Endothelial cell of umbilical vein (primary cell): ENCODE results near the gene KDR. TPM values are rescaled to one million over a fixed set of nuclear protein-coding genes. Genes with fewer than 3 reads are reported as not detected.

Experiments
- BruUV-seq: library from RNA; stranded (reverse); fragments of 400-500 nt; replicated peaks from 2 replicates; lab custom pipeline; 2021; lab: Mats Ljungman, UMichigan
- CTCF ChIA-PET: fragments of 300-600, 350-600 bp; sonication (Branson Sonifier 250); formaldehyde crosslinking; loops from one replicate; lab custom pipeline; 2021; ENCODE audit warnings: antibody characterized with exemption, inconsistent platforms; lab: Charles Lee
- POLR2A ChIA-PET: fragments of 300-600, 350-600 bp; sonication (Branson Sonifier 250); formaldehyde crosslinking; loops from one replicate; lab custom pipeline; 2021; ENCODE audit warnings: antibody characterized with exemption, inconsistent platforms; lab: Charles Lee
- DNase-seq: peaks from one replicate; pipeline ENCODE4 v3.0.0-alpha.2; 2011; ENCODE audit warnings: low read depth, low spot score
- FAIRE-seq: peaks from 2 replicates; lab custom pipeline; 2011; peaks lifted over from hg19 to GRCh38; lab: Jason Lieb, UNC
- H2AFZ ChIP-seq: 2 replicates; pipeline ENCODE4 v1.6.0; 2012; ENCODE audit warnings: low read depth, low read length, control low read depth, inconsistent platforms
- H3K27ac ChIP-seq: 2 replicates; pipeline ENCODE4 v1.5.1; 2011; ENCODE audit warnings: low read depth, mild to moderate bottlenecking, control low read depth, low read length, moderate library complexity; ENCODE audit not compliant: insufficient read depth
- H3K27me3 ChIP-seq, 2 experiments: 2 replicates each; pipeline versions ENCODE4 v1.6.0 to v1.6.1; 2011; ENCODE audit warnings: low read length in 2 of 2, mixed read lengths in 1 of 2; ENCODE audit not compliant: control insufficient read depth in 2 of 2, insufficient read depth in 2 of 2
- H3K36me3 ChIP-seq, 2 experiments: 2 replicates in 1 of 2; 3 replicates in 1 of 2; pipeline ENCODE4 v1.5.1; 2011; ENCODE audit warnings: low read length in 2 of 2, mild to moderate bottlenecking in 1 of 2, moderate library complexity in 1 of 2; ENCODE audit not compliant: control insufficient read depth in 2 of 2, insufficient read depth in 2 of 2; ENCODE audit errors: extremely low read depth in 1 of 2
- H3K4me1 ChIP-seq: 3 replicates; pipeline ENCODE4 v1.5.1; 2011; ENCODE audit warnings: mild to moderate bottlenecking, low read length; ENCODE audit not compliant: control insufficient read depth, insufficient read depth; ENCODE audit errors: extremely low read depth
- H3K4me2 ChIP-seq: 2 replicates; pipeline ENCODE4 v1.6.1; 2011; ENCODE audit warnings: low read length, control low read depth, mixed read lengths; ENCODE audit not compliant: insufficient read depth
- H3K4me3 ChIP-seq, 3 experiments: fragments of 200-600 bp in 1 of 3; sonication (generic), shearing (Covaris generic) in 1 of 3; replicated peaks in 1 of 3; 2 replicates each; pipeline ENCODE4 v1.5.1; 2011 to 2016; ENCODE audit warnings: control low read depth in 3 of 3, low read length in 3 of 3, mild to moderate bottlenecking in 2 of 3, inconsistent platforms in 1 of 3, low read depth in 1 of 3, moderate library complexity in 1 of 3; ENCODE audit not compliant: insufficient read depth in 1 of 3
- H3K79me2 ChIP-seq: 2 replicates; pipeline ENCODE4 v1.6.0; 2012; ENCODE audit warnings: low read length, inconsistent platforms; ENCODE audit not compliant: control insufficient read depth, insufficient read depth
- H3K9ac ChIP-seq: replicated peaks from 2 replicates; pipeline ENCODE3; 2011; ENCODE audit warnings: low read length, control low read depth; ENCODE audit not compliant: insufficient read depth; ENCODE audit errors: extremely low read depth
- H3K9me1 ChIP-seq: replicated peaks from 3 replicates; pipeline ENCODE4 v1.6.0; 2011; ENCODE audit warnings: mild to moderate bottlenecking, low read length; ENCODE audit not compliant: control insufficient read depth, insufficient read depth; ENCODE audit errors: extremely low read depth
- H3K9me3 ChIP-seq: replicated peaks from 2 replicates; pipeline ENCODE4 v1.5.1; 2012; ENCODE audit warnings: low read length, inconsistent platforms; ENCODE audit not compliant: control insufficient read depth, insufficient read depth
- H4K20me1 ChIP-seq: replicated peaks from 2 replicates; pipeline ENCODE3; 2011; ENCODE audit warnings: mild to moderate bottlenecking, low read length; ENCODE audit not compliant: control insufficient read depth, insufficient read depth; ENCODE audit errors: extremely low read depth
- CTCF ChIP-seq, 2 donors: IDR thresholded peaks; 1 replicate in 1 of 2; 2 replicates in 1 of 2; pipeline ENCODE4 v1.5.1; 2011; ENCODE audit warnings: low read length in 2 of 2, mild to moderate bottlenecking in 2 of 2, moderate library complexity in 2 of 2, control low read depth in 1 of 2, inconsistent platforms in 1 of 2, low read depth in 1 of 2; ENCODE audit not compliant: insufficient read depth in 1 of 2; ENCODE audit errors: extremely low read depth in 1 of 2
- EZH2 ChIP-seq: IDR thresholded peaks from 2 replicates; pipeline ENCODE4 v1.6.1; 2012; ENCODE audit warnings: borderline replicate concordance, low read depth, mild to moderate bottlenecking, moderate library complexity, low read length, inconsistent platforms; ENCODE audit not compliant: severe bottlenecking
- FOS ChIP-seq: IDR thresholded peaks from 2 replicates; pipeline ENCODE4 v1.6.1; 2011; ENCODE audit warnings: mild to moderate bottlenecking, low read length, moderate library complexity, borderline replicate concordance; ENCODE audit not compliant: insufficient read depth
- GATA2 ChIP-seq: IDR thresholded peaks from 2 replicates; pipeline ENCODE4 v1.7.0; 2011; ENCODE audit warnings: low read depth, mild to moderate bottlenecking, moderate library complexity, mixed read lengths, low read length; ENCODE audit not compliant: insufficient read length, insufficient read depth
- JUN ChIP-seq: IDR thresholded peaks from 2 replicates; pipeline ENCODE4 v1.6.1; 2011; ENCODE audit warnings: borderline replicate concordance, low read depth; ENCODE audit not compliant: insufficient read length, insufficient read depth
- MYC ChIP-seq: IDR thresholded peaks from one replicate; pipeline ENCODE4 v1.6.1; 2011; ENCODE audit warnings: mild to moderate bottlenecking, low read depth, low read length
- POLR2A ChIP-seq: IDR thresholded peaks from 2 replicates; pipeline ENCODE4 v1.6.1; 2012; ENCODE audit warnings: low read depth, mild to moderate bottlenecking, control low read depth, low read length
- POLR2AphosphoS5 ChIP-seq: IDR thresholded peaks from 2 replicates; pipeline ENCODE4 v1.6.1; 2012; ENCODE audit warnings: low read depth, mild to moderate bottlenecking, control low read depth, low read length, moderate library complexity; ENCODE audit not compliant: insufficient read depth
- dilution Hi-C: fragments of 300-500 bp; cut with MboI; formaldehyde crosslinking; loops from one replicate; pipeline ENCODE4 v1.15.0; 2019; ENCODE audit warnings: low sequenced_read_pairs; ENCODE audit not compliant: extremely low pct_ligation_motif_present
- intact Hi-C: fragments of 100-400 bp; cut with micrococcal nuclease; formaldehyde crosslinking; loops from one replicate; pipeline ENCODE4 v1.10.0; 2022
- polyA plus RNA-seq, 4 experiments: library from polyadenylated mRNA; depleted of rRNA in 3 of 4; stranded (reverse) in 3 of 4; unstranded in 1 of 4; fragments of >200 nt; gene quantifications; 2 replicates each; pipeline versions ENCODE4 v1.2.1 to v1.2.3, GENCODE V29; 2011 to 2012; ENCODE audit warnings: missing spikeins in 1 of 4
- total RNA-seq: library from RNA; stranded (reverse); gene quantifications from 2 replicates; pipeline ENCODE4 v1.2.3, GENCODE V29; 2021
- TF ChIP-seq, protein P1 (sequence below): IDR thresholded peaks from 2 replicates; pipeline ENCODE4 v1.6.1; 2011; ENCODE audit not compliant: insufficient read depth, insufficient read length

The KDR gene
- total and polyA plus RNA-seq, 2 donors (not counting 3 experiments of a cell fraction or from before 2014, with no cell fraction given): 80.5 to 145 TPM

DNA sequence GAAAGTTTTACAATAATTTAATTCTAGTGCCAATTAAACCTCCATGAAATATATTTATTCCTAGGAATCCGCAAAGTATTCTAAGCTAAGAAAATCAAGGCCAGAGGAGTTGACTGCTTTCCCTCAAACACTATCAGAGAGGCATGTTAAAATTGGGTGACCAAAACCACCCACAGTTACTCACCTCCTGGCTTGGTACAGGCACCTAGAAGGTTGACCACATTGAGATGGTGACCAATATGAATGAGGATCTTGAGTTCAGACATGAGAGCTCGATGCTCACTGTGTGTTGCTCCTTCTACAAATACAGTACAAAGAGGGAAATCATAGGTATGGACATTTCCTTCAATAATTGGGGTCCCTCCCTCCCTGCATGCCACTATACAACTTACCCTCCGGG lies 29.4 kb downstream of the KDR start:
- ChIA-PET POLR2A (no interaction called here), CTCF (interaction anchor here (1.0 to 1.8 kb wide), 3 partner anchors 87 to 125 kb away, joined by 3 to 7 read pairs (median 3); no protein-coding TSS in a partner anchor)
- no peak overlapping the region for H3K27ac ChIP-seq
- dilution Hi-C loops (no loop called here), intact Hi-C loops (loop anchor here (5.0 kb wide), 1 partner anchor 641 kb away; no protein-coding TSS in a partner anchor)
- H3K4me1 ChIP-seq: peaks cover 8% of the 10 kb centered on the region
- H3K79me2 ChIP-seq: no peaks in the 10 kb centered on the region
- no peaks in the 10 kb centered on the region for H3K9me1 ChIP-seq
- no peaks in the 10 kb centered on the region for H4K20me1 ChIP-seq
- BruUV-seq: no TSS peak
- TF ChIP-seq EZH2 (no peak), POLR2A (no peak), JUN (no peak), POLR2AphosphoS5 (no peak), GATA2 (no peak), MYC (no peak), CTCF (IDR thresholded peaks at IDR 0.05; ENCODE audit: extremely low read depth in 1 of 2, insufficient read depth in 1 of 2, low read depth in 1 of 2, low read length in 2 of 2) (no peak), FOS (no peak)
- TF ChIP-seq, protein P1, sequence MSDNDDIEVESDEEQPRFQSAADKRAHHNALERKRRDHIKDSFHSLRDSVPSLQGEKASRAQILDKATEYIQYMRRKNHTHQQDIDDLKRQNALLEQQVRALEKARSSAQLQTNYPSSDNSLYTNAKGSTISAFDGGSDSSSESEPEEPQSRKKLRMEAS: no peak
- no peaks in the 10 kb centered on the region for H3K9me3 ChIP-seq
- no peak overlapping the region for H3K9ac ChIP-seq
- no peak overlapping the region for H2AFZ ChIP-seq
- peaks cover 54 to 65% of the 10 kb centered on the region in 2 experiments for H3K36me3 ChIP-seq
- no peak overlapping the region for H3K4me3 ChIP-seq
- H3K4me2 ChIP-seq: no peak overlapping the region
- no peaks in the 10 kb centered on the region for H3K27me3 ChIP-seq
- DNase-seq: no peak
- FAIRE-seq: no peak
